GM18505 (cell line): ENCODE measurements around the gene FAM9A.

ENCODE experiments used
- ATAC-seq: cut with Tn5 transposase; IDR thresholded peaks from one replicate; pipeline ENCODE4 v1.9.1; 2021; ENCODE audit not compliant: unreplicated experiment
- POLR2A ChIP-seq: IDR thresholded peaks from 4 replicates; pipeline ENCODE4 v1.6.1; 2011; ENCODE audit warnings: borderline replicate concordance; ENCODE audit not compliant: insufficient read depth, insufficient read length; ENCODE audit errors: extremely low read depth

FAM9A gene

GRCh38 chrX:8801041-8801599, at the start of gene FAM9A:
TSS of gene FAM9A (minus strand) at chrX:8801383. CDS start at chrX:8800171, 1,212 bp downstream.
- no peak for TF ChIP-seq POLR2A
- no peak for ATAC-seq

DNA sequence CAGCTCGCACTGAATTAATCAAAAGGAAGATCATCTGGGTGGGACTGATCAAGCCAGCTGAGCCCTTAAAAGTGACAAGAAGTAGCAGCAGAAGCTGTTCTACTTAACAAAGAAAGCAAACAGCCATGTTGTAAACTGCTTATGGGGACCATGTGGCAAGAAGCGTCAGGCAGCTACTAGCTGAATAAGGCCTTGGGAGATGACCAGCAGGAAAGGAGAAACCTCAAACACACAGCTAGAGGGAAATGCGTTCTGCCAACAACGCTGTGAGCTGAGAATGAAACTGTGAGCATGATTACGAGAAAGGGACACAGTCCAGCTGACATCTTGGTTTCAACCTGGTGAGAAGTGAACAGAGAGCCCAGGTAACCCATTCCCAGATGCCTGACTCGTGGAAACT, 49.3 kb upstream of the FAM9A start:
- no peak for ATAC-seq
- no peak for TF ChIP-seq POLR2A

GRCh38 chrX:8849945-8850344, 48.8 kb upstream of the FAM9A start:
- no peak for ATAC-seq
- TF ChIP-seq POLR2A = no peak

DNA sequence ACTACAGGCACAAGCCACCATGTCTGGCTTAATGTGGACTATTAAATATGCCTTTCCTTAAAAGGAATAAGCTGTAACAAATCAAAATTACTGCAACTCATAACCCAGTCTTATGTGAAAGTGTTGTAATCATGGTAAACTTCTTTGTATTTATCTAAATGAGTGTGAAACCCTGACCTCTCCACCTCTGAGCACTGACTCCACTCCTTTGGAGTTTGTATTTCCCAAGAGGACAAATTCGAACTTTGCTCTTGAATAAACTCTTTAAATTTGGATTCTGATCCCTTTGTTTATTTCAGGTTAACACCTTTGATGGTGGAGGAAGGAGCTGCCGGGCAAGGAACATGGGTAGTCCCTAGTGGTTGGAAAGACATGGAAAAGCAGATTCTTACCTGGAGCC, 48.3 kb upstream of the FAM9A start:
- ATAC-seq = no peak
- no peak for TF ChIP-seq POLR2A

GRCh38 chrX:8848911-8849310, 47.7 kb upstream of the FAM9A start:
- TF ChIP-seq POLR2A = no peak
- ATAC-seq = no peak

GRCh38 chrX:8848441-8848840, 47.3 kb upstream of the FAM9A start:
- TF ChIP-seq POLR2A = no peak
- no peak for ATAC-seq

DNA sequence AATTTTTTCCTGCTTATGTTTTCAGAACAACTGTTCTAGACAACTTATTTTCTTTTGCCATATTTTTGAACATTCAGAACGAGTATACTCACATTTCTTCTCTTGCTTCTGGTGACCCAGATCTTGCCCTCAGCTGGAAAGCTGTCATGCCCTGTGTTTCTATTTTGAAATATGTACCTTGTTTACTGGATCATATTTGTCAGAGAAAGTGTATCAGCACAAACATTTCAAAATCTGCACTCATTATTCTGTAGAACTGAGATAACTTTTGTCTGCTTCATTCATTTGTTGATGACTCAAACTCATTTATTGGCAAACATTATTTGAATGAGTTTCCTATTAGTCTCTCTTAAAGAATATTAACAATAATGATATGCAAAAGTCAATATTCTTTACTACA, 46.2 kb upstream of the FAM9A start:
- ATAC-seq = no peak
- no peak for TF ChIP-seq POLR2A

GRCh38 chrX:8846266-8846665, 45.1 kb upstream of the FAM9A start:
- no peak for ATAC-seq
- TF ChIP-seq POLR2A = no peak

GRCh38 chrX:8845469-8845868, 44.3 kb upstream of the FAM9A start:
- ATAC-seq = no peak
- TF ChIP-seq POLR2A = no peak

GRCh38 chrX:8845060-8845459, 43.9 kb upstream of the FAM9A start:
- ATAC-seq = no peak
- TF ChIP-seq POLR2A = no peak

GRCh38 chrX:8844157-8844556, 43.0 kb upstream of the FAM9A start:
- ATAC-seq = no peak
- TF ChIP-seq POLR2A = no peak

GRCh38 chrX:8841911-8842310, 40.7 kb upstream of the FAM9A start:
- no peak for ATAC-seq
- TF ChIP-seq POLR2A = no peak

DNA sequence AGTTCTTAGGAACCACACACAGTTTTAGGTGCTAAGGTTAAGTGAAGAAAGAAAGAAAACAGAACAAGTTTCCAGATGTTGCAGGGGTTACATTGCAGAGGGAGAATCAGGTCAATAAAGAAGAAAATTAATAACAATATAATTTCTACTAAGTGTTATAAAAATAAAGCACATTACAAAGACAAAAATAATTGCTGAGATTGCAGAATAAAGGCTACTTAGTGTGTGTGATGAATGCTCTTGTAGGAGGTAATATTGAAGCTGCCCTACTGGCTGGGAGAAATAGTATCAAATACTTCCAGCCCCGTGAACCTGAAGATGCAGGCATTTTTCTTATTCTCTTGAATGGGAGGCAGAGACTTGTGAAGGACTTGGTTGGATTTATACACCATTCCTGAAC, 33.2 kb upstream of the FAM9A start:
- TF ChIP-seq POLR2A = no peak
- ATAC-seq = no peak

DNA sequence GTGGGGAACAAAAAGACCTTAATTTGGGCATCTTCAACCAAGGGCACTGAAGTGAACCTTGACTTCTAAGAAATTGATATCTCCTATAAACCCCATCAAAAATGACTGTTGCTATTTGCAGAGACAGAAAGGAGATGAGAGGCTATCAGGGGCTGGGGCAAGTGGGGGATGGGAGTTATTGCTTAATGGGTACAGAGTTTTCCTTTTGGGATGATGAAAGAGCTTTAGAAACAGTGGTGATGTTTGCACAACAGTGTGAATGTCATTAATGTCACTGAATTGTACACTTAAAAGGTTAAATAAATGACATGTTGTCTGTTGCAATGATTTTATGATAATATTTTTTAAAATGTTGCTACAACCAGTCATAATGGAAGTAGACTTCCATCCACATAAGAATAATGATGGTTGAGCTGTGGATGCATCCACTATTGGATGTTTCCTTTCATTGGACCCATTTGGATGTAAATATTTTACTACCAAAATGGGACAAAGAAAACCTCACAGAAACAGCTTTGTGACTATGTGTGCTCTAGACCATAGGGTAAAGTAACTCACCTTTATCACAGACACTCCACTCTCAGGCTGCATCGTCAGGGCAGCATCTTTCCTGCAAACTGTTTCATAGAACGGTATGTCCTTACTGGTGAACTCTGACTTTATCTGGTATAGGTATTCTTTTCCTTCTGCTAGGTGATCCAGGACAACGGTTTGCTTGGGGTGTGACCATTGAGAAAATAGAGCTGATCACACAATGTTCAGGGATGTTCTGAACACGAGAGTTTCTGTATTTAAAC, 31.6 kb upstream of the FAM9A start:
- TF ChIP-seq POLR2A = no peak
- ATAC-seq = no peak
